Liver (tissue), 9 donors: Measurements from ENCODE around the gene CORO7. TPM values are rescaled to one million over a fixed set of nuclear protein-coding genes. Genes with fewer than 3 reads are reported as not detected.
A peak's percentile ranks its signal among the peaks of the same experiment; 100 is the strongest.

ENCODE experiments used
- DNase-seq: peaks from one replicate; pipeline ENCODE4 v3.0.0-alpha.2; 2017; ENCODE audit warnings: low spot score
- H3K27ac ChIP-seq, 2 donors: one replicate each; pipeline ENCODE4 v1.7.0; 2013; ENCODE audit warnings: inconsistent platforms in 2 of 2, low read length in 2 of 2, control low read depth in 1 of 2, low read depth in 1 of 2, mild to moderate bottlenecking in 1 of 2
- H3K27me3 ChIP-seq, 4 donors: one replicate each; pipeline versions ENCODE4 v1.6.1 to v1.7.0; 2013; ENCODE audit warnings: low read length in 3 of 4, inconsistent platforms in 1 of 4, mild to moderate bottlenecking in 1 of 4, moderate library complexity in 1 of 4; ENCODE audit not compliant: control insufficient read depth in 4 of 4, insufficient read depth in 4 of 4
- H3K36me3 ChIP-seq, 4 donors: one replicate each; pipeline versions ENCODE4 v1.6.1 to v1.7.0; 2013; ENCODE audit warnings: low read length in 3 of 4, mild to moderate bottlenecking in 3 of 4, low read depth in 1 of 4, moderate library complexity in 1 of 4; ENCODE audit not compliant: control insufficient read depth in 4 of 4, insufficient read depth in 3 of 4
- H3K4me1 ChIP-seq, 4 donors: one replicate each; pipeline versions ENCODE4 v1.6.1 to v1.7.0; 2013; ENCODE audit warnings: low read length in 3 of 4, mild to moderate bottlenecking in 3 of 4, moderate library complexity in 1 of 4; ENCODE audit not compliant: control insufficient read depth in 4 of 4, insufficient read depth in 4 of 4
- H3K4me3 ChIP-seq, 3 donors: one replicate each; pipeline versions ENCODE4 v1.6.1 to v1.7.0; 2013; ENCODE audit warnings: low read length in 3 of 3, control low read depth in 1 of 3, low read depth in 1 of 3, mild to moderate bottlenecking in 1 of 3
- H3K9ac ChIP-seq, 2 donors: one replicate each; pipeline ENCODE4 v1.7.0; 2013; ENCODE audit warnings: low read length in 2 of 2, mild to moderate bottlenecking in 2 of 2, moderate library complexity in 2 of 2, control low read depth in 1 of 2, low read depth in 1 of 2
- H3K9me3 ChIP-seq, 4 donors: one replicate each; pipeline versions ENCODE4 v1.6.1 to v1.7.0; 2013; ENCODE audit warnings: low read length in 3 of 4; ENCODE audit not compliant: control insufficient read depth in 4 of 4
- EGR1 ChIP-seq, 2 donors: IDR thresholded peaks; 2 replicates each; pipeline ENCODE4 v1.6.1; 2016 to 2018; ENCODE audit warnings: antibody characterized with exemption in 2 of 2, low read depth in 2 of 2
- FOXA1 ChIP-seq: IDR thresholded peaks from 2 replicates; pipeline ENCODE4 v1.6.1; 2016; ENCODE audit warnings: antibody characterized with exemption
- FOXA2 ChIP-seq: IDR thresholded peaks from 2 replicates; pipeline ENCODE4 v1.6.1; 2016; ENCODE audit warnings: antibody characterized with exemption
- GABPA ChIP-seq, 2 donors: IDR thresholded peaks in 1 of 2; conservative IDR thresholded peaks in 1 of 2; 2 replicates each; pipeline ENCODE4 v1.6.1; 2016; ENCODE audit warnings: antibody characterized with exemption in 2 of 2, mild to moderate bottlenecking in 1 of 2, moderate library complexity in 1 of 2
- HNF4A ChIP-seq, 2 donors: conservative IDR thresholded peaks; 2 replicates each; pipeline ENCODE4 v1.6.1; 2016; ENCODE audit warnings: antibody characterized with exemption in 2 of 2, mild to moderate bottlenecking in 2 of 2
- HNF4G ChIP-seq: IDR thresholded peaks from 2 replicates; pipeline ENCODE4 v1.6.1; 2016; ENCODE audit warnings: antibody characterized with exemption
- RAD21 ChIP-seq, 2 donors: IDR thresholded peaks; 2 replicates each; pipeline ENCODE4 v1.6.1; 2016; ENCODE audit warnings: antibody characterized with exemption in 2 of 2, mild to moderate bottlenecking in 2 of 2
- RXRA ChIP-seq, 2 donors: IDR thresholded peaks; 2 replicates each; pipeline ENCODE4 v1.6.1; 2017 to 2018; ENCODE audit warnings: antibody characterized with exemption in 2 of 2, mild to moderate bottlenecking in 1 of 2
- YY1 ChIP-seq: IDR thresholded peaks from 2 replicates; pipeline ENCODE4 v1.6.1; 2016; ENCODE audit warnings: antibody characterized with exemption, mild to moderate bottlenecking
- WGBS: extraction: QIAGEN DNeasy Blood & Tissue Kit; methylation state at CpG from one replicate; pipeline ENCODE4 v1.1.7; 2013; 5-methylcytosine and 5-hydroxymethylcytosine counted together
- polyA plus RNA-seq, 2 donors: library from polyadenylated mRNA; stranded (reverse) in 1 of 2; unstranded in 1 of 2; fragments of 200-250 nt in 1 of 2; fragments of >200 nt in 1 of 2; fragmentation: Nextera tagmentation in 1 of 2; extraction: Ambion mirVana in 1 of 2; gene quantifications; one replicate each; pipeline versions ENCODE4 v1.2.1 to v1.2.3, GENCODE V29; 2013 to 2015
- total RNA-seq, 2 donors: library from RNA; depleted of rRNA; stranded (reverse); fragments of >200 nt; gene quantifications; one replicate each; pipeline ENCODE4 v1.2.3, GENCODE V29; 2014
- TF ChIP-seq, protein P1 (sequence below): IDR thresholded peaks from 2 replicates; pipeline ENCODE4 v1.6.1; 2016; ENCODE audit warnings: antibody characterized with exemption
- TF ChIP-seq, protein P2 (sequence below): IDR thresholded peaks from 2 replicates; pipeline ENCODE4 v1.6.1; 2016; ENCODE audit warnings: antibody characterized with exemption
- TF ChIP-seq, protein P3 (sequence below): IDR thresholded peaks from 2 replicates; pipeline ENCODE4 v1.6.1; 2016; ENCODE audit warnings: antibody characterized with exemption, mild to moderate bottlenecking
- TF ChIP-seq, protein P4 (sequence below): fragments of 150-350 bp; IDR thresholded peaks from 2 replicates; pipeline ENCODE4 v1.5.1; 2017; ENCODE audit warnings: improper control_type of control experiment, low read depth, low read length; ENCODE audit not compliant: missing input control
- donor health status: healthy.
- donor health status: healthy.
- donor health status: healthy.
- donor health status: healthy.
- donor health status: healthy.

CORO7 gene
- total and polyA plus RNA-seq, 4 donors = 7.3 to 21.5 (median 13.0) TPM

DNA sequence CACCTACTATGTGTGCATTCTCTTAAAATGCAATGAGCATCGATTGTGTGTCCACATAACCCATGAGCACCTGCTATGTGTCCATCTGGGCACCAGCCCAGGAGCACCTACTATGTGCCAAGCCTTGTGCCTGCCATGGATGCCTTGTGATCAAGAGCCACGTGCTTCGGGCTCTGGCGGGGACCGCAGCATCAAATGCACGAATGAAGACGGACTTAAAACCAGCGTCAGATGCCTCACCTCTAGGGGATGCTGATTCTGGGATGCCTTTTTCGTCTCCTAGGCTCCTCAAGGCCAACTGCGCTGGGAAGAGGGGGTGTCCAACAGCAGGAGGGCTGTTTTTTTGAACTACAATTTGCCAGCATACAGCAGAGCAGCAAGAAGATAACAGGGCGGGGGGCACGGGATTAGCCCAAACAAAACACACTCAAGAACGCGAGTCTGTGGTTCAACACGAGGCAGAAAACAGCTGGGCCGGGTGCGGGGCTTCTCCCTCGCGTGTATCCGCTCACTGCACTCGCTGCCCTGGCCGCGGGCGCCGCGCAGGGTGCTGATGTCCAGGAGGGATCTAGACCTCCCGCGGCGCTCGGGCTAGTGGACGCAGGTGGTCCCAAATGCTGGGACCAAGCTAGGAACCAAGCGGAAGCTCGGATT, 101.7 kb downstream of the CORO7 start:
- Histone ChIP-seq H3K9ac (peak overlapping the region in 1 of 2 donors; percentile 37), H3K4me3 (peak overlapping the region in 2 of 3 donors; percentile 43 to 61), H3K9me3 (no peaks in the 10 kb centered on the region), H3K27me3 (peaks cover 0 to 4% (median 0%) of the 10 kb centered on the region in 4 donors), H3K36me3 (no peaks in the 10 kb centered on the region), H3K27ac (peak overlapping the region; percentile 76 to 79), H3K4me1 (peaks cover 10 to 34% (median 25%) of the 10 kb centered on the region in 4 donors)
- TF ChIP-seq, protein P1, sequence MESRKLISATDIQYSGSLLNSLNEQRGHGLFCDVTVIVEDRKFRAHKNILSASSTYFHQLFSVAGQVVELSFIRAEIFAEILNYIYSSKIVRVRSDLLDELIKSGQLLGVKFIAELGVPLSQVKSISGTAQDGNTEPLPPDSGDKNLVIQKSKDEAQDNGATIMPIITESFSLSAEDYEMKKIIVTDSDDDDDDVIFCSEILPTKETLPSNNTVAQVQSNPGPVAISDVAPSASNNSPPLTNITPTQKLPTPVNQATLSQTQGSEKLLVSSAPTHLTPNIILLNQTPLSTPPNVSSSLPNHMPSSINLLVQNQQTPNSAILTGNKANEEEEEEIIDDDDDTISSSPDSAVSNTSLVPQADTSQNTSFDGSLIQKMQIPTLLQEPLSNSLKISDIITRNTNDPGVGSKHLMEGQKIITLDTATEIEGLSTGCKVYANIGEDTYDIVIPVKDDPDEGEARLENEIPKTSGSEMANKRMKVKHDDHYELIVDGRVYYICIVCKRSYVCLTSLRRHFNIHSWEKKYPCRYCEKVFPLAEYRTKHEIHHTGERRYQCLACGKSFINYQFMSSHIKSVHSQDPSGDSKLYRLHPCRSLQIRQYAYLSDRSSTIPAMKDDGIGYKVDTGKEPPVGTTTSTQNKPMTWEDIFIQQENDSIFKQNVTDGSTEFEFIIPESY = no peak
- TF ChIP-seq FOXA1 = no peak
- TF ChIP-seq FOXA2 = no peak
- TF ChIP-seq, protein P2, sequence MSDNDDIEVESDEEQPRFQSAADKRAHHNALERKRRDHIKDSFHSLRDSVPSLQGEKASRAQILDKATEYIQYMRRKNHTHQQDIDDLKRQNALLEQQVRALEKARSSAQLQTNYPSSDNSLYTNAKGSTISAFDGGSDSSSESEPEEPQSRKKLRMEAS = no peak
- no peak for TF ChIP-seq EGR1 (IDR thresholded peaks at IDR 0.05; ENCODE audit: low read depth in 2 of 2)
- TF ChIP-seq, protein P3, sequence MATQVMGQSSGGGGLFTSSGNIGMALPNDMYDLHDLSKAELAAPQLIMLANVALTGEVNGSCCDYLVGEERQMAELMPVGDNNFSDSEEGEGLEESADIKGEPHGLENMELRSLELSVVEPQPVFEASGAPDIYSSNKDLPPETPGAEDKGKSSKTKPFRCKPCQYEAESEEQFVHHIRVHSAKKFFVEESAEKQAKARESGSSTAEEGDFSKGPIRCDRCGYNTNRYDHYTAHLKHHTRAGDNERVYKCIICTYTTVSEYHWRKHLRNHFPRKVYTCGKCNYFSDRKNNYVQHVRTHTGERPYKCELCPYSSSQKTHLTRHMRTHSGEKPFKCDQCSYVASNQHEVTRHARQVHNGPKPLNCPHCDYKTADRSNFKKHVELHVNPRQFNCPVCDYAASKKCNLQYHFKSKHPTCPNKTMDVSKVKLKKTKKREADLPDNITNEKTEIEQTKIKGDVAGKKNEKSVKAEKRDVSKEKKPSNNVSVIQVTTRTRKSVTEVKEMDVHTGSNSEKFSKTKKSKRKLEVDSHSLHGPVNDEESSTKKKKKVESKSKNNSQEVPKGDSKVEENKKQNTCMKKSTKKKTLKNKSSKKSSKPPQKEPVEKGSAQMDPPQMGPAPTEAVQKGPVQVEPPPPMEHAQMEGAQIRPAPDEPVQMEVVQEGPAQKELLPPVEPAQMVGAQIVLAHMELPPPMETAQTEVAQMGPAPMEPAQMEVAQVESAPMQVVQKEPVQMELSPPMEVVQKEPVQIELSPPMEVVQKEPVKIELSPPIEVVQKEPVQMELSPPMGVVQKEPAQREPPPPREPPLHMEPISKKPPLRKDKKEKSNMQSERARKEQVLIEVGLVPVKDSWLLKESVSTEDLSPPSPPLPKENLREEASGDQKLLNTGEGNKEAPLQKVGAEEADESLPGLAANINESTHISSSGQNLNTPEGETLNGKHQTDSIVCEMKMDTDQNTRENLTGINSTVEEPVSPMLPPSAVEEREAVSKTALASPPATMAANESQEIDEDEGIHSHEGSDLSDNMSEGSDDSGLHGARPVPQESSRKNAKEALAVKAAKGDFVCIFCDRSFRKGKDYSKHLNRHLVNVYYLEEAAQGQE = no peak
- TF ChIP-seq, protein P4, sequence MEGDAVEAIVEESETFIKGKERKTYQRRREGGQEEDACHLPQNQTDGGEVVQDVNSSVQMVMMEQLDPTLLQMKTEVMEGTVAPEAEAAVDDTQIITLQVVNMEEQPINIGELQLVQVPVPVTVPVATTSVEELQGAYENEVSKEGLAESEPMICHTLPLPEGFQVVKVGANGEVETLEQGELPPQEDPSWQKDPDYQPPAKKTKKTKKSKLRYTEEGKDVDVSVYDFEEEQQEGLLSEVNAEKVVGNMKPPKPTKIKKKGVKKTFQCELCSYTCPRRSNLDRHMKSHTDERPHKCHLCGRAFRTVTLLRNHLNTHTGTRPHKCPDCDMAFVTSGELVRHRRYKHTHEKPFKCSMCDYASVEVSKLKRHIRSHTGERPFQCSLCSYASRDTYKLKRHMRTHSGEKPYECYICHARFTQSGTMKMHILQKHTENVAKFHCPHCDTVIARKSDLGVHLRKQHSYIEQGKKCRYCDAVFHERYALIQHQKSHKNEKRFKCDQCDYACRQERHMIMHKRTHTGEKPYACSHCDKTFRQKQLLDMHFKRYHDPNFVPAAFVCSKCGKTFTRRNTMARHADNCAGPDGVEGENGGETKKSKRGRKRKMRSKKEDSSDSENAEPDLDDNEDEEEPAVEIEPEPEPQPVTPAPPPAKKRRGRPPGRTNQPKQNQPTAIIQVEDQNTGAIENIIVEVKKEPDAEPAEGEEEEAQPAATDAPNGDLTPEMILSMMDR = no peak
- no peak for TF ChIP-seq RAD21 (IDR thresholded peaks at IDR 0.05)
- TF ChIP-seq HNF4A (conservative IDR thresholded peaks at IDR 0.05) = no peak
- no peak for TF ChIP-seq HNF4G
- no peak for TF ChIP-seq YY1
- no peak for TF ChIP-seq RXRA (IDR thresholded peaks at IDR 0.05)
- DNase-seq = no peak
- WGBS = 4% methylated on average over 33 of the region's 33 CpGs

DNA sequence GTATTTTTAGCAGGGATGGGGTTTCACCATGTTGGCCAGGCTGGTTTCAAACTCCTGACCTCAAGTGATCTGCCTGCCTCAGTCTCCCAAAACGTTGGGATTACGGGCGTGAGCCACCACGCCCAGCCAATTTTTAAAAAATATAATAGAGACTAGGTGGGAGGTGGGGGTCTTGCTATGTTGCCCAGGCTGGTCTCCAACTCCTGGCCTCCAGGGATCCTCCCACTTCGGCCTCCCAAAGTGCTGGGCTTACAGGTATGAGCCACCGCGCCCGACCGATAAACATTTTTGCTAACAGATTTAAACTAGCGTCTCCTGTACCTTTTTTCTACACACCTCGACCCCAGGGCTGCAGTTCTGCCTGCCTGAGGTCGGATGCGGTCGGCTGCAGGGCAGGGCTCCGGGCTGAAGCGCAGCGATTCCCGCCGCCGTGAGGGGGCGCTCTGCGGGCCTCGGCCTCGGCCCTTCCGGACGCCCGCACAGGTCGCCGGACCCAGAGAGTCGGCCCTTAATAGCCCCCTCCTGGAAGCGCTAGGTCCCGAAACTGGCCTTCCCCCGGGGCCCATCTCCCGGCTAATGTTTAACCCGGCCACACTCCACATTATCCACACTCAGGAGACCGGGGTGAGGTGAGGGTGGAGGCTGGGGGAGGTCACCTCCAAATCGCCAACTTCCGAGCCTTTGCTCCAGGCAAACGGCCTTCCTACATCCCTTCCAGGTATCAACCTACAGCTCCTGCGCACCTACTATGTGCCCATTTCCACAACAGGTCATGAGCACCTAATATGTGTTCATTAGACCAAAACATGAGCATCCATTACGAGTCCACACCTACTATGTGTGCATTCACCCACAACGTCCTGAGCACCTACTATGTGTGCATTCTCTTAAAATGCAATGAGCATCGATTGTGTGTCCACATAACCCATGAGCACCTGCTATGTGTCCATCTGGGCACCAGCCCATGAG, 102.5 kb downstream of the CORO7 start:
- Histone ChIP-seq H3K27ac (peak overlapping the region; percentile 4 to 76), H3K4me1 (peaks cover 10 to 34% (median 25%) of the 10 kb centered on the region in 4 donors), H3K9me3 (no peaks in the 10 kb centered on the region), H3K4me3 (no peak overlapping the region), H3K27me3 (peaks cover 0 to 4% (median 0%) of the 10 kb centered on the region in 4 donors), H3K36me3 (no peaks in the 10 kb centered on the region), H3K9ac (no peak overlapping the region)
- DNase-seq = peak; percentile 77
- 12% methylated on average over 43 of the region's 43 CpGs for WGBS
- TF ChIP-seq FOXA1 (no peak), YY1 (no peak), RAD21 (IDR thresholded peaks at IDR 0.05) (peak; percentile 18 to 71), GABPA (IDR thresholded peaks at IDR 0.05 in 1 of 2, conservative IDR thresholded peaks at IDR 0.05 in 1 of 2) (no peak), EGR1 (IDR thresholded peaks at IDR 0.05; ENCODE audit: low read depth in 2 of 2) (no peak), RXRA (IDR thresholded peaks at IDR 0.05) (peak; percentile 59 to 85)
- TF ChIP-seq, protein P1 = no peak
- TF ChIP-seq, protein P2 = no peak
- TF ChIP-seq, protein P4 = peak; percentile 56
